Choroid plexus epithelial cell (primary cell): ENCODE results near the gene CTNNA1.
"Not testable (repeated sequence)": the region's sequence is repeated elsewhere in the genome, so short reads cannot be mapped to it uniquely, and the experiment has no call there.

Experiments used
- DNase-seq: peaks from one replicate; pipeline ENCODE4 v3.0.0-alpha.2; 2010; ENCODE audit warnings: low read depth
- H3K4me3 ChIP-seq: 2 replicates; pipeline ENCODE4 v1.5.1; 2011; ENCODE audit warnings: low read depth, mild to moderate bottlenecking, control low read depth, low read length, moderate library complexity
- TF ChIP-seq, protein P1 (sequence below): conservative IDR thresholded peaks from 2 replicates; pipeline ENCODE4 v1.5.1; 2011; ENCODE audit warnings: low read depth, mild to moderate bottlenecking, control low read depth, inconsistent platforms, low read length, moderate library complexity

CTNNA1 gene

DNA sequence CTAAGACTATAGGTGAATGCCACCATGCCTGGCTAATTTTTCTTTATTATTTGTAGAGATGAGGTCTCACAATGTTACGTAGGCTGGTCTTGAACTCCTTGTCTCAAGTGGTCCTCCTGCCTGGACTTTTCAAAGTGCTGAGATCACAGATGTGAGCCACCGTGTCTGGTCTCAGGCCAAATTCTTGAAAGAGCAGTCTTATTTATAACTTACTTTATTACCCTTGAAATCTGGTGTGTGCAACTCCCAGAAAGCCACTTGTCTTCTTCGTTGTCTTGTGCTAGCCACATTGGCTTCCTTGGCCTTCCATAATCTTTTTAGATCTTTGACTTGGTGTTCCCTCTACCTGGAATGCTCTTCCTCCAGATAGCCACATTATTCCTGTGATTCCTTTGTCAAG, 50.1 kb downstream of the CTNNA1 start:
- TF ChIP-seq, protein P1, sequence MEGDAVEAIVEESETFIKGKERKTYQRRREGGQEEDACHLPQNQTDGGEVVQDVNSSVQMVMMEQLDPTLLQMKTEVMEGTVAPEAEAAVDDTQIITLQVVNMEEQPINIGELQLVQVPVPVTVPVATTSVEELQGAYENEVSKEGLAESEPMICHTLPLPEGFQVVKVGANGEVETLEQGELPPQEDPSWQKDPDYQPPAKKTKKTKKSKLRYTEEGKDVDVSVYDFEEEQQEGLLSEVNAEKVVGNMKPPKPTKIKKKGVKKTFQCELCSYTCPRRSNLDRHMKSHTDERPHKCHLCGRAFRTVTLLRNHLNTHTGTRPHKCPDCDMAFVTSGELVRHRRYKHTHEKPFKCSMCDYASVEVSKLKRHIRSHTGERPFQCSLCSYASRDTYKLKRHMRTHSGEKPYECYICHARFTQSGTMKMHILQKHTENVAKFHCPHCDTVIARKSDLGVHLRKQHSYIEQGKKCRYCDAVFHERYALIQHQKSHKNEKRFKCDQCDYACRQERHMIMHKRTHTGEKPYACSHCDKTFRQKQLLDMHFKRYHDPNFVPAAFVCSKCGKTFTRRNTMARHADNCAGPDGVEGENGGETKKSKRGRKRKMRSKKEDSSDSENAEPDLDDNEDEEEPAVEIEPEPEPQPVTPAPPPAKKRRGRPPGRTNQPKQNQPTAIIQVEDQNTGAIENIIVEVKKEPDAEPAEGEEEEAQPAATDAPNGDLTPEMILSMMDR, result no peak
- no peak overlapping the region for H3K4me3 ChIP-seq
- DNase-seq, result no peak

DNA sequence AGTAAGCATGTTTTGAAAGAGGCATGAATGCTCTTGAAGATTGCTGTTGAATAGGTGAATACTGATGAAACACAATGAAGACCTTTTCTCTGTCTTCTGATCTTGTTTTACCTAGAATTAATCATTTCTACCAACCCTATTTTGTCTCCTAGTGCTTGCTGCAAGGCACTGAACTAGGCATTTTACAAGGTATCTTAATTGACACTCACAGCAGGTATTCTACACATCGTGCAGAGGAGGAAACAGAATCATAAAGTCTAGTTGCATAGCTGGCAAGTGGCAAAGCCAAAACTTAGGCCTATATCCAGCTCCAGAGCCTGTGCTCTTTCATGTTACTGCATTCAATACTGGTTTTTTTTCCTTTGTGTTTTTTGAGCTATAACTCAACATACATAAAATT, 50.7 kb downstream of the CTNNA1 start:
- H3K4me3 ChIP-seq, result no peak overlapping the region
- DNase-seq, result no peak
- TF ChIP-seq, protein P1, result no peak

DNA sequence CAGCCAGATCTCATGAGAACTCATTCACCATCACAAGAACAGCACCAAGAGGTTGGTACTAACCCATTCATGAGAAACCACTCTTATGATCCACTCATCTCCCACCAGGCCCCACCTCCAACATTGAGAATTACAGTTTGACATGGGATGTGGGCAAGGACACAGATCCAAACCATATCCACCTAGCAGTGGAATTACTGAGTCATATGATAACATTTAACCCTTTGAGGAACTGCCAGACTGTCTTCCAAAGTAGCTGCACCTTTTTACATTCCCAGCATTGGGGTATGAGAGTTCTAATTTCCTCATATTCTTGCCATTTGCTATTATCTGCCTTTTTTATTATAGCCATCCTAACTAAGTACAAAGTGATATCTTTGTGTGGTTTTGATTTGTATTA, 51.9 kb downstream of the CTNNA1 start:
- TF ChIP-seq, protein P1, result no peak
- no peak for DNase-seq
- H3K4me3 ChIP-seq, result no peak overlapping the region

DNA sequence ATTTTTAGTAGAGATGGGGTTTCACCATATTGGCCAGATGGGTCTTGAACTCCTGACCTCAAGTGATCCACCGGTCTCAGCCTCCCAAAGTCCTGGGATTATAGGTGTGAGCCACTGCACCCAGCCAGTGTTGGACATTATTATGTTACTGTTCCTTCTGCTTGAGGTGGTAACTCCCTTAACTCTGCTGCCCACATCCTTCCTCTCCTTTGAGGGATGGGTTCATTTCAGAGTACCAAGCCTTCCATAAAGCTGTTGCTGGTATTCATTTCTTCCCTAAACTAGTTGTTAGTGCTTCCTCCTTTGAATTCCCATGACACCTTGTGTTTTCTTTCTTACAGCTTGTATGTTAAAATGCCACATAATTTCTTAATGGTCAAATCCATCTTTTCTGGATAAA, 54.0 kb downstream of the CTNNA1 start:
- no peak overlapping the region for H3K4me3 ChIP-seq
- no peak for DNase-seq
- TF ChIP-seq, protein P1, result no peak

DNA sequence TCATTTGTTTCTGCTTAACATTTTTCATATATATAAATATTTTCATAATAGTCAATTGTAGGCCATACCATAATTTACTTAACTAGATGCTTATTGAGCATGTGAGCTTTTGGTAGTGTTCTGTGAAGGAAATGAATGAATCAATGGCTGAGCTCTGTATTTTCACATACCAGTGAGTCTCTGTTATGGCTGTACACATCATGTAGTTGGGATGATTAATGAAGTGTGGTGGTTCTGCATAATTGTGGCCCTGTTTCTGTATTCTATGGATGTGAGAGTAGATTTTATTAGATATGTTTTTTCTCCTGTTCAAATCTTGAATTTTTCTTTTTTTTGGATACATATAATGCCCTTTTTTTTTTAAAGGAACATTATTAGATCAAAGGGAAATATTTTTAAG, 56.2 kb downstream of the CTNNA1 start:
- DNase-seq, result no peak
- no peak overlapping the region for H3K4me3 ChIP-seq
- TF ChIP-seq, protein P1, result no peak

DNA sequence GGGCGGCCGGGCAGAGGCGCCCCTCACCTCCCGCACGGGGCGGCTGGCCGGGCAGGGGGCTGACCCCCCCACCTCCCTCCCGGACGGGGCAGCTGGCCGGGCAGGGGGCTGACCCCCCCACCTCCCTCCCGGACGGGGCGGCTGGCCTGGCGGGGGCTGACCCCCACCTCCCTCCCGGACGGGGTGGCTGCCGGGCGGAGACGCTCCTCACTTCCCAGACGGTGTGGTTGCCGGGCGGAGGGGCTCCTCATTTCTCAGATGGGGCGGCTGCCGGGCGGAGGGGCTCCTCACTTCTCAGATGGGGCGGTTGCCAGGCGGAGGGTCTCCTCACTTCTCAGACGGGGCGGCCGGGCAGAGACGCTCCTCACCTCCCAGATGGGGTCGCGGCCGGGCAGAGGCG, 57.6 kb downstream of the CTNNA1 start:
- DNase-seq, H3K4me3 ChIP-seq: not testable (repeated sequence)

DNA sequence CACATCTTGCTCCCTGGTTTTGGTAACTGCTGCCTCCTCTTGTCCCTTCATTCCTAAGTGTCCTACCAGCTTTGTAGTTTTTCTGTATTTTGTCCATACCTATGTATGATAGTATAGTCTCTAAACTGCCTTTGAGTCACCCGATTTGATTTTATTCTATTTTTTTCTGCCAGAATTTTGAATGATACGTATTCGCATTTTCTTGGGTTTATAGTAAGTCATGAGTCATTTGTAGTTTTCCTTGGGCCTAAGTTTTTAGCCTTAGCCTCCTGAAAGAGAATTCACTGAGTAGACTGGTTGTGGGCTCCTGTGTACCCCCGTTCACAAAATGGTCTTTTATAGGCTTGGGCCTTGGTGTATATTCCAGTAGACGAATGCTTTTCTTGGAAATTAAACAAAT, 62.3 kb downstream of the CTNNA1 start:
- H3K4me3 ChIP-seq, result no peak overlapping the region
- TF ChIP-seq, protein P1, result no peak
- DNase-seq, result no peak

DNA sequence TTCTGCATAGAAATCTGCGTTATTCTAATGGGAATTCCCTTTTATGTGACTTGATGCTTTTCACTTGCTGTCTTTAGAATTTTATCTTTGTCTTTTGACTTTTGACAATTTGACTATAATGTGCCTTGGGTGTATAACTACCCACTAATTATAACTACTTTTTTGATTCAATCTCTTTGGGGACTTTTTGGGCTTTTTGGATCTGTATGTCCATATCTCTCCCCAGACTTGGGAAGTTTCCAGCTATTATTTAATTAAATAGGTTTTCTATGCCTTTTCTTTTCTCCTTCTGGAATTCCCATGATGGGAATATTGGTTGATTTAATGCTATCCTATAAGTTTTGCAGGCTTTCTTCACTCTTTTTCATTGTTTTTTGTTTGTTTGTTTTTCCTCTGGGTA, 64.0 kb downstream of the CTNNA1 start:
- H3K4me3 ChIP-seq, result no peak overlapping the region
- TF ChIP-seq, protein P1, result no peak
- DNase-seq, result no peak
